GM12872 (cell line): ENCODE data around the gene USP12.

Experiments used
- CTCF ChIP-seq: IDR thresholded peaks from 3 replicates; pipeline ENCODE4 v1.5.1; 2011; ENCODE audit warnings: low read depth, mild to moderate bottlenecking, low read length, moderate library complexity; ENCODE audit not compliant: insufficient read depth

USP12 gene

DNA sequence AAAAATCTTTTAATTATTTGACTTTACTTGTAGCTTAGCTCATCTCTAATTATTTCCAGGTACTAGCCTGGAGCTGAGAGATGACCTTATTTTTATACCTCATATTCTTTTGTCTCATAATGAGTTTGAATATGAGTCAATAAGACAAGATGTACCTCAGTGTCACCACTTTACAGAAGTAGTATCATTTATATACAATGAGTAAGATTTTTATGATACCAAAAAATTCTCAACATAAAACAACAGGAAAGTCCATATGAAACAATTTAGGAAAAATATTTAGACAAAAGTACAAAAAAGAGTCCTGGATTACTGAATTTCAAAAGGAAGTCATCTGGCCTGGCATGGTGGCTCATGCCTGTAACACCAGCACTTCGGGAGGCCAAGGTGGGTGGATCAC lies 21.4 kb upstream of the USP12 start:
- no peak for TF ChIP-seq CTCF

DNA sequence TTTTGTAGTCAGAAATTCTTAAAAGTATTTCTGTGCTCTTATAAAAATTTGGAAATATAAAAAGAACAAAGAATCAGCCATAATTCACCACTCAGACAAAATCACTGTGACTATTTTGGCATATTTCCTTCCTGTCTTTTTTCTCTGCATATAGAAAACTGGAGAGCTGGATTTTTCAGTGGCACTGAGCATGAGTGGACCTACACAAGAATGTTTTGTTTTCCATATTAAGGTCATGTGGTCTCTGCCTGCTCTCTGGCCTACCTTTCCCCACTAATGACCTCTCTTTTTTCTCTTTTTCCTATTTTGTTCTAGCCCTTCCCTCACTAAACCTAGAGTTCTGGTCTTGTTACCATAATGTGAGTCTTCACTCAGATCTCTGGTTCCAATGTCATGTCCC lies 17.6 kb upstream of the USP12 start:
- TF ChIP-seq CTCF: no peak

DNA sequence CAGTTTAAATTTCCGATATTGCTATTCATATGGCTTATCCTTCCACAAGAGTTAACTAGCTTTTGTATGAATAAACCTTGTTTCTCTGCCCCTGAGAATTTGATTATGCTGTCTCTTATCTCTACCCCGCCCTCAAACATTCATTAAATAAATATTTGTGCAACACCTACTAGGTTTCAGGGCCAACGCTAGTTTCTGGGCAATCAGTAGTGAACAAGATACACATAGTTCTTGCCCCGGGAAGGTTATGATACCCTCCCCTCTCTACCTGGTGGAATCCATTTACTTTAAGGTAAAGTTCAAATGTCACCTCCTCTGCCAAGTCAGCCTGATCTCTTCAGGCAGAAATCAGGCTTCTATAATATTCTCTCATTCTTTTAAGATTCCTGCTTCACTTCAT lies 16.6 kb upstream of the USP12 start:
- TF ChIP-seq CTCF: no peak

GRCh38 chr13:27186295-27186694 lies 14.7 kb upstream of the USP12 start:
- no peak for TF ChIP-seq CTCF

DNA sequence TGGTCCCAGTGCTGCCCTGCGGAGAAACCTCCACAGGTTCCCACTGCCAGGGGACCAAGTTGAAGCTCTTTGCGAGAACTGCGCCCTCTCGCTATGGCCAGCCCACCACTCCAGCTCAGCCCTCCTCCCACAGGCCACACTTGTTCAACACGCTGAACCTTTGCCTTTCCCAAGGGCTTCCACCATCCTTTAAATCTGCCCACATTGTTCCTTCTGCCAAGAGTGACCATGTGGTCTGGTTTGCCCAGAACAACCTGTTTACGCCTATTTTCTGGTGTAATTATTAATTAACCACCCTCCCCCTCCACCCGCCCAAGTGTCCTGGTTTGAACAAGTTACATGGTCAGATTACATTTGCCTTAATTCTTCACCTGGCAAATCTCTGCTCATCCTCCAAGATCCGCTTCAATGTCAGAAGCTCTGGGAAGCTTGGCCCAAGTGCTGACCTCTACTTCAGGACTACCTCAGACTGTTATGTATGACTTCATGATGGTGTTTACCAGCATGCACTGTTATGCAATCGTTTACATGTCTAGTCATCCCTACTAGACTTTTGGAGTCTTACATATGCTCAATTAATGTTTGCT lies 12.0 kb upstream of the USP12 start:
- TF ChIP-seq CTCF: no peak

GRCh38 chr13:27182844-27183497 lies 11.4 kb upstream of the USP12 start:
- no peak for TF ChIP-seq CTCF

- TF ChIP-seq CTCF: no peak
Observed at GRCh38 chr13:27182054-27182453, 10.4 kb upstream of the USP12 start.

GRCh38 chr13:27177852-27178251 lies 6.2 kb upstream of the USP12 start:
- peak; percentile 49 for TF ChIP-seq CTCF
